DMS 273 (cell line): ENCODE results near the gene LAMC2.
"Not testable (repeated sequence)": the region's sequence is repeated elsewhere in the genome, so short reads cannot be mapped to it uniquely, and the experiment has no call there.

Experiments used
- DNase-seq: peaks from one replicate; lab custom pipeline; 2025; ENCODE audit not compliant: unreplicated experiment; lab: John Stamatoyannopoulos, UW

Gene LAMC2

GRCh38 chr1:183236158-183236725, 50.2 kb downstream of the LAMC2 start:
- DNase-seq: peak; percentile 11

- no peak for DNase-seq
Observed at GRCh38 chr1:183237046-183237445, 51.0 kb downstream of the LAMC2 start.

- no peak for DNase-seq
Observed at GRCh38 chr1:183238071-183238470, 52.0 kb downstream of the LAMC2 start.

- peak; percentile 11 for DNase-seq
Observed at GRCh38 chr1:183239220-183239742, 53.2 kb downstream of the LAMC2 start.

- DNase-seq: peak; percentile 60
Observed at GRCh38 chr1:183239793-183240525, 53.9 kb downstream of the LAMC2 start.

GRCh38 chr1:183240526-183240825, 54.4 kb downstream of the LAMC2 start:
- DNase-seq: no peak

- DNase-seq: not testable (repeated sequence)
Observed at GRCh38 chr1:183240853-183241252, 54.8 kb downstream of the LAMC2 start.

GRCh38 chr1:183241471-183241870, 55.4 kb downstream of the LAMC2 start:
- no peak for DNase-seq

- no peak for DNase-seq
Observed at GRCh38 chr1:183242556-183242955, 56.5 kb downstream of the LAMC2 start.

GRCh38 chr1:183243161-183244050, 57.3 kb downstream of the LAMC2 start:
- DNase-seq: no peak

- peak; percentile 97 for DNase-seq
Observed at GRCh38 chr1:183244466-183244865, 58.4 kb downstream of the LAMC2 start.

- DNase-seq: no peak
Observed at GRCh38 chr1:183245357-183245756, 59.3 kb downstream of the LAMC2 start.

GRCh38 chr1:183246436-183246835, 60.4 kb downstream of the LAMC2 start:
- no peak for DNase-seq

- DNase-seq: no peak
Observed at GRCh38 chr1:183247066-183247465, 61.0 kb downstream of the LAMC2 start.

- no peak for DNase-seq
Observed at GRCh38 chr1:183247484-183247883, 61.4 kb downstream of the LAMC2 start.

GRCh38 chr1:183247931-183248330, 61.9 kb downstream of the LAMC2 start:
- DNase-seq: no peak

GRCh38 chr1:183248989-183249691, 63.1 kb downstream of the LAMC2 start:
- no peak for DNase-seq

- DNase-seq: no peak
Observed at GRCh38 chr1:183249941-183250452, 63.9 kb downstream of the LAMC2 start.

- no peak for DNase-seq
Observed at GRCh38 chr1:183251101-183251958, 65.3 kb downstream of the LAMC2 start.

- no peak for DNase-seq
Observed at GRCh38 chr1:183251959-183252450, 65.9 kb downstream of the LAMC2 start.
